ENCODE data around the gene LY6G5B.

LY6G5B gene

GRCh38 chr6:31663126-31663960 lies 6.4 kb upstream of the LY6G5B start:
- no peak for DNase-seq (ENCODE audit: low spot score)

GRCh38 chr6:31663961-31664789 lies 5.6 kb upstream of the LY6G5B start:
- no peak for DNase-seq (ENCODE audit: low spot score)

DNA sequence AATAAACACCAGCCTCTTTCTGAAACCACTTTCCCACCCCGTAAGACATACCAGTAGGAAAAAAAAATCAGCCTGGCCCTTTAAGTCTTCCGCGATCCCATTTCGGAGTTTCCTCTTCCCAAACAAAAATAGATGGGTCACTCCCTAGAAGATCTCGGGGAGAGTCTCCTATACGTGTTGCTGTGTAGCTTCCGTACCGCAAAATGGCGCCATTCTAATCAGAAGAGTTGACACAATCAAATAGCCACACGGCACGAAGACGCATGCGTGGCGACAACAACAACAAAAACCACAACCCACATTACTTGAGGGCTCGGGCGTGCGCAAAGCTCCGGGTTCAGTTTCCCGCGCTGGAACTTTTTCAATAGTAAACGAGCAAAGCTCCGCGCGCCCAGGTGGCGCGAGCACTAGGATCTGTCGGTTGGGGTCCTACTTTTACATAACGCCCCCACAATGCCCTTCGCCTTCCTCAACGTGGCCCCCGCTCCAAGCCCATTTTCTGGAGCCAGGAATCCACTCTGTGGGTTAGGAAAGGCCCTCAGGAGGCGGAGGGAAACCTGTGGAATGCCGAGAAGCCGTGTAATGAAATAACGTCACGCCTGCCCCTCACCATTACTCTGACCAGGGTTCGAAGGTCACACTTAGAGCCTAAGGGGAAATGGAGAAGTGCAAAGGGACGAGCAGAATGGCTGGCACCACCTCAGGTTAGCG lies 4.8 kb upstream of the LY6G5B start, which contains the start of gene GPANK1:
GPANK1 (minus strand) TSS at position 208 of the 711 bp plus-strand sequence. CDS start 519 bp downstream, outside the sequence.
- DNase-seq (ENCODE audit: low spot score): peak; percentile 94

DNA sequence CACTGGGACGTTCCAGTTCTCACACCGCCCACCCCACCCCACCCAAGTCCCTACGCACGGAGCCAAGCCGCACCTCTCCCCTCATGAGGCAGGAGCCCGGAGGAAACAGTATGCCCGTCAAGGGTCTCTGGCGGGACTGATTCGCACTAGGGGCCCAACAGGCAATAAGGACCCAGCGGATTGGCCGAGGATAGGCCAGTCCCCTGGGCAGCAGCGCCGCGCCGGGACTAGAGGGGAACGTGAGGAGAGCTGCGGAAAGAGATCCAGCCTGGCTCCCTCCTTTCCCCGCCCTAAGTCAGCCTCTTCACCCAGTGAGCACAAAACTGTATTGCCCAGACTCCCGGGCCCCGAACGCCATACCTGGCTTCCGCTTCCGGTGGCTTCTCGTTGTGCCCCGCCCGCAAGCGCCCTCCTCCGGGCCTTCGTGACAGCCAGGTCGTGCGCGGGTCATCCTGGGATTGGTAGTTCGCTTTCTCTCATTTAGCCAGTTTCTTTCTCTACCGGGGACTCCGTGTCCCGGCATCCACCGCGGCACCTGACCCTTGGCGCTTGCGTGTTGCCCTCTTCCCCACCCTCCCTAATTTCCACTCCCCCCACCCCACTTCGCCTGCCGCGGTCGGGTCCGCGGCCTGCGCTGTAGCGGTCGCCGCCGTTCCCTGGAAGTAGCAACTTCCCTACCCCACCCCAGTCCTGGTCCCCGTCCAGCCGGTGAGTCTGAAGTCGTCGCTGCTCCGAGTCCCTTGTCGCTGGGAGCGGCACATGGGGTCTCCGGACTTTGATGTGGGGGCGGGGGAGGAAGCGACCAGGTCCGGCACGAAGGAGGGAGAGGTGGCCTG lies 4.1 kb upstream of the LY6G5B start, which contains the start of gene CSNK2B:
CSNK2B (plus strand) TSS at position 580 of the 836 bp plus-strand sequence. CDS start 752 bp downstream, outside the sequence.
- DNase-seq (ENCODE audit: low spot score): peak; percentile 97

DNA sequence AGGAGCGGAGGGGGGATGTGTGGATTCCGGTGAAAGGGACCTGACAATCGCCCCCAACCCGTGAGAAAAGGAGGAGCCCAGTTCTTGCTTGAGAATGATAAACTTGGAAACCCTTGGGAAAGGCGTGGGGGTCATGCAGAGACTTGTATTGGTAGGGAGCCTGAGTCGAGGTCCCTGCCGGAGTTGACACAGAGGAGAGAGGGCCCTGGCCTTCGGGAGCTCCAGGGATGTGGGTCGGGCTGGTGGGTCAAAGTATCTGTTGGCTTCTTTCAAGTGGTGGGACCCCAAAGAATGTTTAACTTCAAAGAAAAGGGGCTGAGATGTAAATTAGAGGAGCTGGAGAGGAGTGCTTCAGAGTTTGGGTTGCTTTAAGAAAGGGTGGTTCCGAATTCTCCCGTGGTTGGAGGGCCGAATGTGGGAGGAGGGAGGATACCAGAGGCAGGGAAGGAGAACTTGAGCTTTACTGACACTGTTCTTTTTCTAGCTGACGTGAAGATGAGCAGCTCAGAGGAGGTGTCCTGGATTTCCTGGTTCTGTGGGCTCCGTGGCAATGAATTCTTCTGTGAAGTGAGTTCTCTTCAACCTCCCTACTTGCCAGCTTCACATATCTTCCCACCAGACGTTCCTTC lies 3.3 kb upstream of the LY6G5B start:
- no peak for DNase-seq (ENCODE audit: low spot score)

DNA sequence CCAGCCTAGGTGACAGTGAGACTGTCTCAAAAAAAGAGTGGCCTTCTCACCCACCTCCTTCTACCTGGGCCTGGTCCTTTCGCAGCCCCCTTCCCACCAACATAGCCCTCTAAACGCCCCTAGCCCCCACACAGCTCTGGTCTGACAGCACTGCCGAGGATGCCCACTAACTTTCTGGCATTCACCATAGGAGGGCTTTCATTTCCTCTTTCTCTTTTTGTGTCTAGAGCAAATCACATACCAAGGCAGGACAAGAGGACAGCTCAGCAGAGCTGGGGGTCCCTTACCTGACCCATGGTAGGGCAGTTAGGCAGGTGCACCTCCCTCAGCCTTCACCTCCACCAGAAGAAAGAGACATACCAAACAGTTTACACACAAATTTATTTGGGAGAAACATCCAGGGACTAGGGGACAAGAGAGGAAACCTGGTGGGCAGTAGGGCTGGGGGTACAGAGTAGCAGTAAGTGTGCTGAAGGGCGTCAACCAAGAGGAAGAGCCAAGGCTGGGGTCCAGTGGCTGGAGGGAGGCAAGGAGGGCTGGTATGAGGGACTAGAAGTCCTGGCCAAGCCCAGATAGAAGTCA lies 6.6 kb downstream of the LY6G5B start:
- DNase-seq (ENCODE audit: low spot score): no peak

- no peak for DNase-seq (ENCODE audit: low spot score)
Observed at GRCh38 chr6:31676904-31677303, 7.1 kb downstream of the LY6G5B start.

GRCh38 chr6:31677955-31678354 lies 8.2 kb downstream of the LY6G5B start:
- no peak for DNase-seq (ENCODE audit: low spot score)

DNA sequence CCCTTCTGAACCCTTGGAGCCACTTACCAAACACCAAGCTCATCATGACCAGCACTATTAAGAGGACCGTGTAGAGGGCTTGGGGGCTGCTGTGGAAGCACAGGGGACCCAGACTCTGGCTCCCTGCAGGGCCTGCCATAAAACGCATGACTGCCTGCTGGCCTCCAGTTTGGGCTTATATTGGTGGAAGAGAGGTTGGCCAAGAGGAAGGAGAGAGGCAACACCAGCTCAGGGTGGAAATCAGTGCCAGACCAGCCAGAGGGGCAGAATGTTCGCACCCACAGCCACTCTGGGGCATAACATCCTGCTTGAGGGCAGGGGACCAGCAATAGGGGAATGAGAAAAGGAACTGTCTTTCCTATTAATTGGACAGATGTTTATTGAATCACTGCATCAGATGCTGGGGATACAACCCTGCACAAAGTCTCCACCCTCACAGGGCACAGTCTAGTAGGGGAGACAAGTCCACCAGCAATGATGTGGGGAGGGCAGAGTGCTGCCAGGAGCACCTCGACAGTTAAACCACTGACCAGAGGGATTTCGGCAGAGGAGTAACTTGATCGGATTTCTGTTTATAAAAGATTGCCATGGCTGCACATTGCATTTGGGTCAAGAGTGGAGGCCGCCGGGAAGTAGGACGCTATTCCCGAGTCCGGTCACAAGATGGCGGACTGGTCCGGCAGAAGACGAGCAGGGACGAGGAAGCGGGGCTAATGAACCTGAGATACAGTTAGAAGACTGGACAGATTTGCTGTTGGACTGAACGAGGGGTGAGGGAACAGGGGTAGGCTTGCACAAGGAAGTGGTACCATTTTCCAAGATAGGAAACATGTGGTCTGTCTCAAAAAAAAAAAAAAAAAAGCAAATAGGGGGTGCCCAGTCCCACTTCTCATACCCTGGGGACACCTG lies 10.7 kb downstream of the LY6G5B start, which contains the start of gene LY6G5C:
LY6G5C (minus strand) TSS at position 842 of the 909 bp plus-strand sequence; CDS start at position 148, 694 bp downstream.
- DNase-seq (ENCODE audit: low spot score): peak; percentile 78

DNA sequence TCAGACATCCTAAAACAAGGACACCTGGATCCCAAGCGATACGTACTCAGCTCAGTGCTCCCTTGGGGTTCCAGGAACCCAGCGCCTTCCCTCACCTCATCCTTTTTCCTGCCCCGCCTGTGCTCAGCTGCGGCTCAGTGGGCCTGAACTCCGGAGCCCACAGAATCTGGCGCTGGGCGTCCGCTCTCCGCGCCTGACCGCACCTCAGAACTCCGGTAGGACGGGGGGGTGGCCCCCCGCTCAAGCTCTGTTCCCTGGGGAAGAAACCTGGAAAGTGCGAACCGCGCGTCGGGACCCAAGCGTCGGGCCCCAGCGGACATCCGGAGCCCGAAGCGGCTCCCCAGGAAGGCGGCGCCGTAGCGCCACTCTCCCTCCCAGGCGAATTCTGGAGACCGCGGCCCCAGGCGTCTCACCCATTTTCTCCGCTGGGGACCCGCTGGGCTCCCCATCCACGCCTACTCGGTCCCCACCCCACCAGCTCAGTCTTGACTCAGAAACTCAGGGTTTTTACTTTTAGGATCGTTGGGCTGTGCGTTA lies 11.4 kb downstream of the LY6G5B start:
- DNase-seq (ENCODE audit: low spot score): peak; percentile 43

DNA sequence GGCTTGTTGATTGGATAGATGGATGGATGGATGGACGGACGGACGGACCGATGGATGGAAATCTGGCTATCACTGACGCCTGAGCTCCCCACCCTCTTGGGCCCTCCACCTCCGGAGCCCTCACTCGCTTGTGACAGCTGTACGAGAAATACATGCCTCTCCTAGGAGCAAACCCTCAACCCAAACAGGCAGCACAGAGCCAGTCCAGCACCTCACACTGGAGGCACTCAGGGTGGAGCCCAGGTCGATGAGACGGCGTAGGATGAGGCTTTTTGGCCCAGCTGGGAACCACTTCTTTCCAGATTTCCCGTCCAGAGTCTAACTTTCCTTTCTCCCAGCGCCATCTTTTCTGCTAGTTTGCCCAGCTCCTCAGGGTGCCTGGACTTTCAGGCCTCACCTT lies 13.8 kb downstream of the LY6G5B start:
- DNase-seq (ENCODE audit: low spot score): no peak

- DNase-seq (ENCODE audit: low spot score): no peak
Observed at GRCh38 chr6:31686483-31686882, 16.7 kb downstream of the LY6G5B start.

DNA sequence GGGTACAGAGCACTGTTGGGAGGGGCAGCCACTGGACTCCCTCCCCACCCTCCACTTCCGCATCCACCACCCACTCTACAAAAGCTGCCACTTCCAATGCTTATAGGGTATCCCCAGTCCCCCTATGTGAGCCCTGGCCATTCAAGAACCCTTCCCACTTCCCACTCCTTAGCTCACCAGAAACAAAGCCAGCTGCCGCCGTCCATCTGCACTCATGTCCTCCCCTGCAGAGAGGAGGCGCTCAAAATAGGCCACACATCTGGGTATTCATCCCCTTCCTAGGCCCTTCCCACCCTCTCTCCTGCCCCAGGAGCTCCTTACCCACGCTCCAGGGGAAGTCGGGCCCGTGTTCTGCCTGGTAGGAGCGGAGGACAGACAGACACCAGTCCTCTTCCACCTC lies 17.5 kb downstream of the LY6G5B start:
- no peak for DNase-seq (ENCODE audit: low spot score)

DNA sequence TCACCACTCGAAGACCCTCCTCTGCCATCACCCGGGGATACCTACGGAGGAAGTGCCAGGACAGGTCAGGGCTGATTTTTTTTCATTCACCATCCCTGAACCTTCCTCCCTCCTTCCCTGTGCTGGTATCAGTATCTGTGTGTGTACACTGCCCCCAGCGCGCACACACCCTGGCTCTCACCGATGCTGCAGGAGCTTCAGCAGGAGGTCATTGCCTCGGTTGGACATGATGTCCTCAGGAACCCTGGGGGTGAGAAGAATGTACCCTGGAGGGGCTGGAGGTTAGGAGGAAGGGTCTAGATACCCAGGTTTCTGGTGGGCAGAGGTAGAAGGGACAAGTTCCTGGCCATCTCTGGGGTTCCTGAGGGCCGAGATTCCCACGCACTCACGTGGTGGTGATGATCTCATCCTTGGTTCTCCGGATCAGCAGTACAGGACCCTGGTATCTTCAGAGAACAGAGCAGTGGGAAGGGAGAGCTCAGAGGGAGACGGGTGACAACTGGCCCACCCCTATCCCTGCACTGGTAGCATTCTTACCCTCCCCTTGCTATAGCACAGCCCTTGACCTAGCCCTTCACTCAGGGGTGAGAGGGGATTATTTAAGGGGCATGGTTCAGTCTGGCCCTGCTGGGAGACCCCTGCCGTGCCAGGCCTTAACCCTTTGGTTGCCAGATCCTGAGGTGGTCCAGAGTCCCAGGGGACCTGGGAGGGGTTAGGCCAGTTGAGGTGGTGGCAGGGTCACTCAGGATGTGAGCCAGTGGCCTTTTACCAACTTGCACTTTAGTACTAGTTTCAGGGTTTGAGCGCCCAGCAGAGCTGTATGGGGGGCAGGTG lies 18.3 kb downstream of the LY6G5B start:
- DNase-seq (ENCODE audit: low spot score): no peak

DNA sequence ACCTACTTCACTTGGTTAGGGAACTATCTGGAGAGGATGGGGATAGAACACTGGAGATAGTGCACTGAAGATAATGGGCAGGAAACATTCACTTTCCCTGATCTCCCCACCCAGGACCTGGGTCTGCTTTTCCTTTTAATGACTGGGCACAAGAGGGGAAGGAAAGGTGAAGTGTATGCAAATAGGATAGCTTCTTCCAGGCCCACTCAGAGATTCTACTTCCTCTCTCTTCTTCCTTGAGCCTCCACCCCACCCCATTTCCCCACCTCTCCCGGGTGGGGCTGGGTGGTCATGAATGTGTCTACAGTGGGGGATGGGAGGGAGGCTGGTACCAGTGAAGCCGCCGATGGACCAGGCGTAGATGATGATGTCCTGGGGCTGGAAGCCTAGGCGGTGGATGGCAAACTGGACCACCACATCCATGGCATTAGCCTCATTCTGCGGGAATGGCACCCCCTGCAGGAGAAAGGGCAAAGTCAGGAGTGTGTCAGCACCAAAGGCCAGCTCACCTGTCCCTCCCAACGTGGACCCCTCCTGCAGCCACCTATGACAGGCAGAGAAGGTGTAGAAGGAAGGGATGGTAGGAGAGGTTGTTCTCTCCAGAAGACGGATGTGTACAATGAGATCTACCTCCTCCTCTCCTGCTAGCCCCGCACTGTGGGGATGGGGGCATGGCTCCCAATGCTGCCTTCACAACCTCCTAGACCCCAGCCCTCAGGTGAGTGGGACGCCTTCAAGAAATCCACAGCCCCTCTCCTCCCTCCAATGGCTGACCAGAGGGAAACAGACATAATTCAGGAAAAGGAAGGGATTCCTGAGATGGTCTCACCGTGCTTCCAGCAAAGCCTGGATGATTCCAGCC lies 19.7 kb downstream of the LY6G5B start:
- DNase-seq (ENCODE audit: low spot score): no peak

DNA sequence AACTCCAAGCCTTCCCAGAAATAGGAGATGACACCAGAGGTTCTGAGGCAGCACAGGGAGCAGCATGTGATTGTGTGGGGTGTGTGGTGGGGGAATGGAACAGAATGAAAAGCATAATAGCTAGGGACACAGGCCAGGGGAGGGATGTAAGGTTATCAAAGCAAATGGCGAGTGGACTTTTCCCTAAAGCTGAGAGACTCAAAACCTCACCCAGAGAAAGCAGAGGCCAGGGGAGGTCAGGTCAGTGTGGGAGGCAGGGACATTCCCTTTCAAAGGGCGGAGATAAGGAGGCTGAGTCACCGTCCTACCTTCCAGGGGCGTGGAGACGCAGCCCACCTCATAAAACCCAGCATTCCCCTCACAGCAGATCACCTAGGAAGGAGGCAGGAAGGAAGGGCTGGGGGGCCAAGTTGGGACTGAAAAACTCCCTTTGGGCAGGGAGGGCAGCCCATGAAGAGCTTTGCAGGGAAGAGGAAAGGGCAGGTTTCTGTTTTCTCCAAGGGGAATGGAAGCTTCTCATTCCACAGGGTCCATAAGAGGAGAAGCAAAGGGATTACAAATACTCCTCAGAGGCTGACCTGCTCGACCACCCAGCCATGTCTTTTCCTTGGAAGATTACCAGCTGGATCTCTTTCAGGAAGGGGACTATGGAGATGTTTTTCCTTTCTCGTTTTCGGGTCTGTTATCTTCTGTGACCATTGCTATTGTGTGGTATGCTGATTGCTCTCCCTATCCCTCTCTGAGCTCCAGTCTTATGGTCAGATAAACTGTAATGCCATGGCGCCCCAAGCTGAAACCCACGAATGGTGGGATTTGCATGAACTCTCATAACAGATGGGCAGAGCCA lies 20.7 kb downstream of the LY6G5B start:
- no peak for DNase-seq (ENCODE audit: low spot score)
